Measurements from ENCODE around the gene GLIS2.

DNA sequence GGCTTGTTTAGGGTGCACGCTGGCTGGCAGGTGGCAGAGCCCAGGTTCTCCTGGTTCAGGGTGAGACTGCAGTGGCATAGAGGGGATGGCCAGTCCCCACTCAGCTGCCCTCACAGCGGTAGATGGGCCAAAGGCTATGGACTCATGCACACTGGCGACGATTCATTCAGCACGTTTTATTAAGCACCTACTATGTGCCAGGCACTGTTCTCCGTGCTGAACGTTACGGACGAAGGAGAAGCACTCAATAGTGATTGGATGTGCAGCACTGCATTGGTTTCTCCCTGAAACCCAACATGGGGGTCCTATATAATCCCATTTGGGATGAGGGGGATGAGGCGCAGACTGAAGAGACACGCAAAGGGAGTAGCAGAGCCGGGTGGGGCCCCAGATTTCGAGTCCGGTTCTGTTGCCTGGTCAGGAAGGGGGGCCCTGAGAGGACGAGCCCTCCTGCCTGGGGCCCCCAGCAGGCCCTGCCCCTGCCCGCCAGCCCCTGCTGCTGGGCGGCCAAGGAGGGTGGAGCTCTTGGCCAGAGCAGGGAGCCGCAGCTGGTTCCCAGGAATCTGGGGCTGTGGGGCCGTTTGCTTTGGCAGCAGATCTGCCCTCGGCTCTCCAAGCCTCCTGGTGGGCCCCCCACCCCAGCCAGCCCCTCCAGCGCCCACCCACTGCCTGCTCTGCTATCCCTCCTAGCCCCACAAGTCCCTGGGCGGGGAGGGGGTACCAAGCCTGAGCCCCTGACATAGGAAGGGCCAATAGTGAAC is 8.8 kb downstream of the GLIS2 start:
- TF ChIP-seq, protein P1, sequence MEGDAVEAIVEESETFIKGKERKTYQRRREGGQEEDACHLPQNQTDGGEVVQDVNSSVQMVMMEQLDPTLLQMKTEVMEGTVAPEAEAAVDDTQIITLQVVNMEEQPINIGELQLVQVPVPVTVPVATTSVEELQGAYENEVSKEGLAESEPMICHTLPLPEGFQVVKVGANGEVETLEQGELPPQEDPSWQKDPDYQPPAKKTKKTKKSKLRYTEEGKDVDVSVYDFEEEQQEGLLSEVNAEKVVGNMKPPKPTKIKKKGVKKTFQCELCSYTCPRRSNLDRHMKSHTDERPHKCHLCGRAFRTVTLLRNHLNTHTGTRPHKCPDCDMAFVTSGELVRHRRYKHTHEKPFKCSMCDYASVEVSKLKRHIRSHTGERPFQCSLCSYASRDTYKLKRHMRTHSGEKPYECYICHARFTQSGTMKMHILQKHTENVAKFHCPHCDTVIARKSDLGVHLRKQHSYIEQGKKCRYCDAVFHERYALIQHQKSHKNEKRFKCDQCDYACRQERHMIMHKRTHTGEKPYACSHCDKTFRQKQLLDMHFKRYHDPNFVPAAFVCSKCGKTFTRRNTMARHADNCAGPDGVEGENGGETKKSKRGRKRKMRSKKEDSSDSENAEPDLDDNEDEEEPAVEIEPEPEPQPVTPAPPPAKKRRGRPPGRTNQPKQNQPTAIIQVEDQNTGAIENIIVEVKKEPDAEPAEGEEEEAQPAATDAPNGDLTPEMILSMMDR (IDR thresholded peaks at IDR 0.05; ENCODE audit: low read depth, low read length): no peak
- no peak for TF ChIP-seq POLR2A (IDR thresholded peaks at IDR 0.05; ENCODE audit: extremely low read depth, insufficient read length)
- no peak for TF ChIP-seq MYC (IDR thresholded peaks at IDR 0.05; ENCODE audit: low read depth, low read length)
